ENCODE data around the gene DPF3. TPM values are rescaled to one million over a fixed set of nuclear protein-coding genes. Genes with fewer than 3 reads are reported as not detected.

DPF3 gene
- total RNA-seq, 3 donors from 2014 or later (not counting 1 experiment from before 2014, with no cell fraction given) = 1.4 to 1.8 (median 1.4) TPM

DNA sequence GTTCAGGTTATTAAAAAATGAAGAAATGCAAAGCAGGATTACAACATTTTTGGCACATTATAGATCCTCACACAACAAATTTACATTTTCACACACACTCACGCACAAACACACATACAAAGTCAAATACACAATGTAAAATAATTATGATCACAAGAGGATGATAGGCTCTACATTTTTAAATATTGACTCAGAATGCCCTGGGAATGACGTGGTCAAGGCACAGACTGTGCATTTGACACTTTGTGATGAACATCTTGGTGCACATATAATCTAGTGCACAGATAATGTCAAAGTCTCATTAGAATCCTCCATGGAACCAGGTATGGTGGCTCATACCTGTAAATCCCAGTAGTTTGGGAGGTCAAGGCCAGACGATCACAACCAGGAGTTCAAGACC lies 49.4 kb downstream of the DPF3 start:
- Mint-ChIP-seq H3K4me3 (no peak overlapping the region), H3K9me3 (no peaks in the 10 kb centered on the region), H3K4me1 (no peaks in the 10 kb centered on the region), H3K27me3 (ENCODE audit: low read depth in 2 of 2) (no peaks in the 10 kb centered on the region), H3K27ac (no peak overlapping the region), H3K36me3 (no peaks in the 10 kb centered on the region)
- Histone ChIP-seq H3K4me1 (ENCODE audit: control insufficient read depth, insufficient read depth, low read length) (no peaks in the 10 kb centered on the region), H3K36me3 (ENCODE audit: control insufficient read depth, insufficient read depth, low read length) (no peaks in the 10 kb centered on the region), H3K27me3 (ENCODE audit: control insufficient read depth, insufficient read depth, low read length) (no peaks in the 10 kb centered on the region), H3K4me3 (ENCODE audit: low read length) (no peak overlapping the region), H3K9me3 (ENCODE audit: control insufficient read depth, insufficient read depth, low read length) (no peaks in the 10 kb centered on the region), H3K27ac (ENCODE audit: low read length) (no peak overlapping the region)
- intact Hi-C loops (cut with micrococcal nuclease) = no loop called here
- DNase-seq = no peak
- WGBS (ENCODE audit: insufficient coverage) = 93% methylated on average over 3 of the region's 3 CpGs
- TF ChIP-seq, protein P1, sequence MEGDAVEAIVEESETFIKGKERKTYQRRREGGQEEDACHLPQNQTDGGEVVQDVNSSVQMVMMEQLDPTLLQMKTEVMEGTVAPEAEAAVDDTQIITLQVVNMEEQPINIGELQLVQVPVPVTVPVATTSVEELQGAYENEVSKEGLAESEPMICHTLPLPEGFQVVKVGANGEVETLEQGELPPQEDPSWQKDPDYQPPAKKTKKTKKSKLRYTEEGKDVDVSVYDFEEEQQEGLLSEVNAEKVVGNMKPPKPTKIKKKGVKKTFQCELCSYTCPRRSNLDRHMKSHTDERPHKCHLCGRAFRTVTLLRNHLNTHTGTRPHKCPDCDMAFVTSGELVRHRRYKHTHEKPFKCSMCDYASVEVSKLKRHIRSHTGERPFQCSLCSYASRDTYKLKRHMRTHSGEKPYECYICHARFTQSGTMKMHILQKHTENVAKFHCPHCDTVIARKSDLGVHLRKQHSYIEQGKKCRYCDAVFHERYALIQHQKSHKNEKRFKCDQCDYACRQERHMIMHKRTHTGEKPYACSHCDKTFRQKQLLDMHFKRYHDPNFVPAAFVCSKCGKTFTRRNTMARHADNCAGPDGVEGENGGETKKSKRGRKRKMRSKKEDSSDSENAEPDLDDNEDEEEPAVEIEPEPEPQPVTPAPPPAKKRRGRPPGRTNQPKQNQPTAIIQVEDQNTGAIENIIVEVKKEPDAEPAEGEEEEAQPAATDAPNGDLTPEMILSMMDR (IDR thresholded peaks at IDR 0.05) = no peak
- no peak for ATAC-seq

DNA sequence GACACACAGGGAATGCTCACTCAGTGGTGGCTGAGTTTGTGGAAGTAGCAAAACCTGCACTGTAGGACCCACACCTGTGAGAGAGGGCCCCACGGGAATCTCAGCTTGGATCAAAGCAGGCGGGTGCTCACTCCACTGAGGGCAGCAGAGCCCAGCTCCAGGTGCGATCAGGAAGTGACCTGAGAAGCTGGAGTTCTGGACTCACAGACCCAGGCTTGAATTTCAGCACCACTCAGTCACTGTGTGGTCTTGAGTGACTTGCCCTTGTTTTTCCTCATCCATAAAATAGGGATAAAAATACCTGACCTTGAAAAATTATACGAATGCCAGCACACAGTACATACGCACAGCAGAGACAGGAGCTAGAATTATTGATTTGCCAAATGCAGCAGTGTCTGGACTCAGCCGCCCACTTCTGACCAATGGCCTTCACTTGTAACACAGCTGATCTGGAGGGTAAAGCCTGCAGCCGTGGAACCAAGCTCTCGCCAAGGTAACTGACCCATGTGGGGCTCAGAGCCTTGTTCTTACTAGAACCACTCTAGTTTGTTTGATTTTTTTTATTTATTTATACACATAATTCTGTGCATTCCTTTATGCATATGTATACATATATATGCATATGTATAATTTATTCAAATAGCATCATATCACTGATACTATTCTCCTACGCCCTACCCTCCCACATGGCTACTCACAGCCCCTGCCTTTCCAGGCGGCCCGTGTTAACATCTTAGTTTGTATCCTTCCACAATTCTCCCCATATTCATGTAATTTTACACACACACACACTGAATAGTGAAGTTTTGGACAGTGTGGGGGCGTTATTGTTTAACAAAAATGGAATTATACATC lies 53.9 kb downstream of the DPF3 start:
- H3K27ac Mint-ChIP-seq = no peak overlapping the region
- no peak overlapping the region for H3K27ac ChIP-seq (ENCODE audit: low read length)
- H3K9me3 ChIP-seq (ENCODE audit: control insufficient read depth, insufficient read depth, low read length) = no peaks in the 10 kb centered on the region
- no peaks in the 10 kb centered on the region for H3K9me3 Mint-ChIP-seq
- no peaks in the 10 kb centered on the region for H3K36me3 ChIP-seq (ENCODE audit: control insufficient read depth, insufficient read depth, low read length)
- H3K36me3 Mint-ChIP-seq = no peaks in the 10 kb centered on the region
- no peaks in the 10 kb centered on the region for H3K4me1 ChIP-seq (ENCODE audit: control insufficient read depth, insufficient read depth, low read length)
- WGBS (ENCODE audit: insufficient coverage) = 95% methylated on average over 11 of the region's 12 CpGs
- H3K4me3 ChIP-seq (ENCODE audit: low read length) = no peak overlapping the region
- H3K27me3 Mint-ChIP-seq (ENCODE audit: low read depth in 2 of 2) = no peaks in the 10 kb centered on the region
- H3K4me3 Mint-ChIP-seq = no peak overlapping the region
- TF ChIP-seq, protein P1 (IDR thresholded peaks at IDR 0.05) = no peak
- no peaks in the 10 kb centered on the region for H3K27me3 ChIP-seq (ENCODE audit: control insufficient read depth, insufficient read depth, low read length)
- intact Hi-C loops (cut with micrococcal nuclease) = no loop called here
- no peaks in the 10 kb centered on the region for H3K4me1 Mint-ChIP-seq
- ATAC-seq (no peak), DNase-seq (no peak)

DNA sequence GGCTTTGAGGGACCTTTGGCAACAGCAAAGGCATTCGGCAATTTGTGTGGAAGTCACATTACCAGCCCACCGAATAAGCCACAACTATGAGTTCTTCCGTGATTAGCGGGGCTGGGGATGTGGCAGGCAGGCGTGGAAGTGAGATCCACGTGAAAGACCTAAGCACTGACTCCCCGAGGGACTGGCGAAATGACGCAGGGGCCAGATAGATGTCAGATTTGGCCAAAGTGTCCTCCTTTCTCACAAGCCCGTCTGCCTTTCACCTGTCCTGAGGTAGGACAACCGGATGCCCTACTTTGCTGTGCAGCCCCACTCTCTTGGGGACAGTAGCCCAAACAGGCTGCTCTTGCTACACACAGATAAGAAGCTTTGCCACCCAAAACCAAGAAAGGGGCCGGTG lies 54.5 kb downstream of the DPF3 start:
- Histone ChIP-seq H3K9me3 (ENCODE audit: control insufficient read depth, insufficient read depth, low read length) (no peaks in the 10 kb centered on the region), H3K27me3 (ENCODE audit: control insufficient read depth, insufficient read depth, low read length) (no peaks in the 10 kb centered on the region), H3K4me1 (ENCODE audit: control insufficient read depth, insufficient read depth, low read length) (no peaks in the 10 kb centered on the region), H3K4me3 (ENCODE audit: low read length) (no peak overlapping the region), H3K27ac (ENCODE audit: low read length) (no peak overlapping the region), H3K36me3 (ENCODE audit: control insufficient read depth, insufficient read depth, low read length) (no peaks in the 10 kb centered on the region)
- TF ChIP-seq, protein P1 (IDR thresholded peaks at IDR 0.05) = no peak
- H3K4me3 Mint-ChIP-seq = no peak overlapping the region
- H3K36me3 Mint-ChIP-seq = no peaks in the 10 kb centered on the region
- DNase-seq (no peak), ATAC-seq (no peak)
- no peaks in the 10 kb centered on the region for H3K9me3 Mint-ChIP-seq
- H3K27me3 Mint-ChIP-seq (ENCODE audit: low read depth in 2 of 2) = no peaks in the 10 kb centered on the region
- WGBS (ENCODE audit: insufficient coverage) = 95% methylated on average over 12 of the region's 12 CpGs
- no peak overlapping the region for H3K27ac Mint-ChIP-seq
- intact Hi-C loops (cut with micrococcal nuclease) = no loop called here
- H3K4me1 Mint-ChIP-seq = no peaks in the 10 kb centered on the region

DNA sequence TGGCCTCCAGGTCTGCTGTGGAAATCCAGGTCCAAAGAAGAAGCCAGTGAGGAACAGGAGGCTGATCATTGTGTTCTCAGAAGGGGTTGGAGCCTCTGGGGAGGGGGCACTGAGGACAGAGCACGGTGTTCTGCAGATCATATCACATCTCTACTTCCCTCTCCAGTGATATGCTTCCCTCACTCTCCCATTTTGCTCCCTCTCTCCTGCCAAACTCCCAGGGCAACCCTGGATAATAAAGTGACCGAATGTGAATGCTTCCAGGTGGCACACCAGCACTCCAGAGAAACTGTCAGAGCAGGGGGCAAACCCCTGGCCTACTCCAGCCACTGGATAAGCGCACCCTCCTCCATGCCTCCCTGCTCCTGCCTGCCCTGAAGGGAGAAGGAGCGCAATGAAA lies 57.8 kb downstream of the DPF3 start:
- no peak overlapping the region for H3K27ac Mint-ChIP-seq
- H3K36me3 Mint-ChIP-seq = no peaks in the 10 kb centered on the region
- no peaks in the 10 kb centered on the region for H3K9me3 Mint-ChIP-seq
- no peaks in the 10 kb centered on the region for H3K4me1 Mint-ChIP-seq
- Histone ChIP-seq H3K27ac (ENCODE audit: low read length) (no peak overlapping the region), H3K27me3 (ENCODE audit: control insufficient read depth, insufficient read depth, low read length) (no peaks in the 10 kb centered on the region), H3K4me1 (ENCODE audit: control insufficient read depth, insufficient read depth, low read length) (no peaks in the 10 kb centered on the region), H3K4me3 (ENCODE audit: low read length) (no peak overlapping the region), H3K9me3 (ENCODE audit: control insufficient read depth, insufficient read depth, low read length) (no peaks in the 10 kb centered on the region), H3K36me3 (ENCODE audit: control insufficient read depth, insufficient read depth, low read length) (no peaks in the 10 kb centered on the region)
- ATAC-seq (no peak), DNase-seq (no peak)
- intact Hi-C loops (cut with micrococcal nuclease) = no loop called here
- H3K27me3 Mint-ChIP-seq (ENCODE audit: low read depth in 2 of 2) = peaks cover 3 to 5% of the 10 kb centered on the region in 2 donors
- WGBS (ENCODE audit: insufficient coverage) = 75% methylated on average over 4 of the region's 4 CpGs
- H3K4me3 Mint-ChIP-seq = no peak overlapping the region
- TF ChIP-seq, protein P1 (IDR thresholded peaks at IDR 0.05) = no peak
